A549 (cell line): Measurements from ENCODE around the gene NID2. TPM values are rescaled to one million over a fixed set of nuclear protein-coding genes. Genes with fewer than 3 reads are reported as not detected.

Experiments used
- ATAC-seq, 2 experiments: fragments of 200-7000 bp in 1 of 2; fragments of >200 bp in 1 of 2; cut with Nextera tagmentation in 1 of 2; cut with Tn5 transposase in 1 of 2; 3 replicates each; pipeline versions ENCODE4 v1.8.0 to v1.9.1; 2018 to 2020; ENCODE audit warnings: mild to moderate bottlenecking in 1 of 2, moderate library complexity in 1 of 2
- CTCF ChIA-PET: fragments of 300-600 bp; sonication (Branson Sonifier 250); formaldehyde crosslinking; extraction: SDS; loops from one replicate; lab custom pipeline; 2021; ENCODE audit warnings: antibody characterized with exemption, inconsistent platforms; lab: Yijun Ruan, JAX
- POLR2A ChIA-PET: fragments of 350-600 bp; formaldehyde crosslinking; extraction: SDS; loops from one replicate; lab custom pipeline; 2021; ENCODE audit warnings: antibody characterized with exemption, inconsistent platforms; lab: Yijun Ruan, JAX
- DNase-seq, 2 experiments: peaks; one replicate each; pipeline versions ENCODE4 v3.0.0 to v3.0.0-alpha.2; 2011 to 2016; ENCODE audit warnings: low read depth in 1 of 2, low spot score in 1 of 2
- FAIRE-seq: peaks from 2 replicates; lab custom pipeline; 2011; peaks lifted over from hg19 to GRCh38; lab: Jason Lieb, UNC
- H3K27ac ChIP-seq, 2 experiments: fragments of >200 bp; sonication (Bioruptor Twin); formaldehyde crosslinking; 3 replicates each; pipeline ENCODE4 v1.5.1; 2016 to 2017
- H3K4me1 ChIP-seq: fragments of >200 bp; sonication (Bioruptor Twin); formaldehyde crosslinking; 3 replicates; pipeline ENCODE4 v1.6.1; 2016
- H3K4me2 ChIP-seq: fragments of >200 bp; sonication (Bioruptor Twin); formaldehyde crosslinking; 3 replicates; pipeline ENCODE4 v1.6.1; 2016
- H3K4me3 ChIP-seq: fragments of >200 bp; sonication (Bioruptor Twin); formaldehyde crosslinking; 3 replicates; pipeline ENCODE4 v1.5.1; 2016
- H3K9me3 ChIP-seq: fragments of >200 bp; sonication (Bioruptor Twin); formaldehyde crosslinking; 3 replicates; pipeline ENCODE4 v1.6.1; 2016
- CBX2 ChIP-seq: fragments of 200-600 bp; sonication (generic); IDR thresholded peaks from 2 replicates; pipeline ENCODE4 v1.6.1; 2016; ENCODE audit warnings: low read depth, mild to moderate bottlenecking, borderline replicate concordance
- CBX8 ChIP-seq: fragments of 200-600 bp; sonication (generic); IDR thresholded peaks from 2 replicates; pipeline ENCODE4 v1.6.1; 2016
- CEBPB ChIP-seq, 2 experiments: fragments of >200 bp in 1 of 2; sonication (Bioruptor Twin) in 1 of 2; formaldehyde crosslinking in 1 of 2; IDR thresholded peaks; 2 replicates each; pipeline ENCODE4 v1.6.1; 2012 to 2016
- CHD2 ChIP-seq: fragments of 150-350 bp; IDR thresholded peaks from 2 replicates; pipeline ENCODE4 v1.6.1; 2014; ENCODE audit warnings: low read length; ENCODE audit not compliant: partially characterized antibody
- EHMT2 ChIP-seq: fragments of 200-600 bp; sonication (generic); IDR thresholded peaks from 2 replicates; pipeline ENCODE4 v1.6.1; 2016; ENCODE audit warnings: antibody characterized with exemption, low read depth, mild to moderate bottlenecking, moderate library complexity
- ESRRA ChIP-seq: fragments of 150-350 bp; IDR thresholded peaks from 2 replicates; pipeline ENCODE4 v1.6.1; 2014; ENCODE audit warnings: mild to moderate bottlenecking, low read length, borderline replicate concordance
- FOSL2 ChIP-seq, 2 experiments: fragments of 450-650 bp in 1 of 2; fragments of >200 bp in 1 of 2; sonication (Bioruptor Twin) in 1 of 2; formaldehyde crosslinking; IDR thresholded peaks; 2 replicates each; pipeline versions ENCODE4 v1.5.0 to v1.6.1; 2016 to 2020; ENCODE audit warnings: mild to moderate bottlenecking in 1 of 2, moderate library complexity in 1 of 2
- FOXS1 ChIP-seq: fragments of 250-450 bp; sonication (Bioruptor Pico); IDR thresholded peaks from 2 replicates; pipeline ENCODE4 v1.5.0; 2020; ENCODE audit warnings: mild to moderate bottlenecking, moderate library complexity
- GATA3 ChIP-seq: IDR thresholded peaks from 2 replicates; pipeline ENCODE4 v1.6.1; 2012; ENCODE audit warnings: borderline replicate concordance
- HEYL ChIP-seq: fragments of 250-450 bp; sonication (Bioruptor Pico); IDR thresholded peaks from 2 replicates; pipeline ENCODE4 v1.8.0; 2021; ENCODE audit warnings: mild to moderate bottlenecking, moderate library complexity
- KDM5A ChIP-seq: fragments of 200-600 bp; sonication (generic); IDR thresholded peaks from 2 replicates; pipeline ENCODE4 v1.6.1; 2016; ENCODE audit warnings: antibody characterized with exemption, mild to moderate bottlenecking
- NPAS2 ChIP-seq: fragments of 250-450 bp; sonication (Bioruptor Pico); IDR thresholded peaks from 2 replicates; pipeline ENCODE4 v1.8.0; 2022; ENCODE audit warnings: mild to moderate bottlenecking, moderate library complexity, borderline replicate concordance
- NR3C1 ChIP-seq: fragments of >200 bp; sonication (Bioruptor Twin); formaldehyde crosslinking; IDR thresholded peaks from 3 replicates; pipeline ENCODE4 v1.6.1; 2017
- PHF8 ChIP-seq: fragments of 200-600 bp; sonication (generic); IDR thresholded peaks from 2 replicates; pipeline ENCODE4 v1.6.1; 2016; ENCODE audit warnings: low read depth, mild to moderate bottlenecking, antibody characterized with exemption, moderate library complexity, borderline replicate concordance
- RAD21 ChIP-seq, 2 experiments: fragments of >200 bp in 1 of 2; sonication (Bioruptor Twin) in 1 of 2; formaldehyde crosslinking in 1 of 2; IDR thresholded peaks in 1 of 2; conservative IDR thresholded peaks in 1 of 2; 2 replicates in 1 of 2; 3 replicates in 1 of 2; pipeline ENCODE4 v1.6.1; 2012 to 2018; ENCODE audit warnings: inconsistent platforms in 1 of 2
- RCOR1 ChIP-seq: fragments of 150-350 bp; IDR thresholded peaks from 2 replicates; pipeline ENCODE4 v1.6.1; 2014; ENCODE audit warnings: antibody characterized with exemption, low read length, low read depth
- RFX5 ChIP-seq: fragments of 450-650 bp; IDR thresholded peaks from 2 replicates; pipeline ENCODE4 v1.7.1; 2014; ENCODE audit warnings: antibody characterized with exemption, mild to moderate bottlenecking, moderate library complexity
- SREBF2 ChIP-seq: fragments of 450-650 bp; IDR thresholded peaks from 2 replicates; pipeline ENCODE4 v1.6.1; 2014; ENCODE audit warnings: mild to moderate bottlenecking, moderate library complexity
- WGBS: methylation state at CpG from one replicate; pipeline ENCODE4 v1.1.6; 2017; ENCODE audit errors: missing lambda C conversion rate; 5-methylcytosine and 5-hydroxymethylcytosine counted together
- polyA plus RNA-seq, 4 experiments: library from polyadenylated mRNA; depleted of rRNA in 3 of 4; stranded (reverse); fragments of >200 nt; fragmentation: RNase III in 1 of 4; extraction: RNeasy Plus Mini Kit Qiagen cat#74134 plus additional on column Dnase treatment in 1 of 4; gene quantifications; 2 replicates in 3 of 4; 3 replicates in 1 of 4; pipeline ENCODE4 v1.2.3, GENCODE V29; 2011 to 2017
- TF ChIP-seq, protein P1 (sequence below): fragments of 150-350 bp; IDR thresholded peaks from 2 replicates; pipeline ENCODE4 v1.6.1; 2014; ENCODE audit warnings: low read depth, mild to moderate bottlenecking, low read length
- TF ChIP-seq, protein P2 (sequence below): fragments of >200 bp; sonication (Bioruptor Twin); formaldehyde crosslinking; IDR thresholded peaks from 3 replicates; pipeline ENCODE4 v1.5.1; 2016
- TF ChIP-seq, protein P3 (sequence below): fragments of >200 bp; sonication (Bioruptor Twin); formaldehyde crosslinking; IDR thresholded peaks from 3 replicates; pipeline ENCODE4 v1.6.1; 2016
- TF ChIP-seq, protein P4 (sequence below): fragments of 250-450 bp; sonication (Bioruptor Pico); IDR thresholded peaks from 2 replicates; pipeline ENCODE4 v1.5.0; 2020; ENCODE audit warnings: low read depth, mild to moderate bottlenecking, moderate library complexity
- TF ChIP-seq, protein P5 (sequence below): IDR thresholded peaks from 2 replicates; pipeline ENCODE4 v1.6.1; 2012

NID2 gene
- polyA plus RNA-seq, 2 of the 4 experiments (the other 2 are of a cell fraction), result 7.3 to 20.6 TPM

DNA sequence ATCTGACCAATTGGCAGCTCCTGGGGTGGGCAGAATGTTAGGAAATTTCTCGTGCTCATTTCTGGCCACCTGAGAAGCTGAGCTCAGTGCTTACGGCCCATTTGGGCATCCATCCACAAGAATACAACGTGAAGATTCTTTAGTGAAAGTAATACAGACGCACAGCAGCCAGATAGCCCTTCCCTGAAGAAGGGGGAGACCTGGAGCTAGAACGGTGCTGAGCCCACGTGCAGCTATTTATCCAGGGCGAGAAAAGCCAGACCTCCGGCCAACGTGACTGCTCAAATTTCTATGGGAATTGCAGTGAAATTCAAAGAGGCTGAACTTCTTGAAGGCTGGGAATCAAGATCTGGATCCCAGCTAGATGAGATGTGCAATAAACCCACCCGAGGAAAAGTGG is 20.7 kb downstream of the NID2 start:
- Histone ChIP-seq H3K27ac (no peak overlapping the region), H3K9me3 (no peaks in the 10 kb centered on the region), H3K4me3 (no peak overlapping the region)
- 75% methylated on average over 10 of the region's 10 CpGs for WGBS
- no peak for DNase-seq
- FAIRE-seq, result no peak
- TF ChIP-seq NPAS2 (CRISPR knock-in tag) (no peak), SREBF2 (no peak), ESRRA (no peak), FOXS1 (CRISPR knock-in tag) (no peak), CBX8 (no peak), GATA3 (no peak), CBX2 (no peak)
- TF ChIP-seq, protein P1, sequence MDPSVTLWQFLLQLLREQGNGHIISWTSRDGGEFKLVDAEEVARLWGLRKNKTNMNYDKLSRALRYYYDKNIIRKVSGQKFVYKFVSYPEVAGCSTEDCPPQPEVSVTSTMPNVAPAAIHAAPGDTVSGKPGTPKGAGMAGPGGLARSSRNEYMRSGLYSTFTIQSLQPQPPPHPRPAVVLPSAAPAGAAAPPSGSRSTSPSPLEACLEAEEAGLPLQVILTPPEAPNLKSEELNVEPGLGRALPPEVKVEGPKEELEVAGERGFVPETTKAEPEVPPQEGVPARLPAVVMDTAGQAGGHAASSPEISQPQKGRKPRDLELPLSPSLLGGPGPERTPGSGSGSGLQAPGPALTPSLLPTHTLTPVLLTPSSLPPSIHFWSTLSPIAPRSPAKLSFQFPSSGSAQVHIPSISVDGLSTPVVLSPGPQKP, result no peak
- TF ChIP-seq, all 56 proteins: peak for 0
- ChIA-PET POLR2A (no interaction called here), CTCF (interaction anchor here (0.8 to 8.1 kb wide), 3 partner anchors 23 to 85 kb away, joined by 3 to 68 read pairs (median 5); no protein-coding TSS in a partner anchor)
- H3K4me2 ChIP-seq, result no peak overlapping the region
- peaks cover 19% of the 10 kb centered on the region for H3K4me1 ChIP-seq
- no peak for ATAC-seq

DNA sequence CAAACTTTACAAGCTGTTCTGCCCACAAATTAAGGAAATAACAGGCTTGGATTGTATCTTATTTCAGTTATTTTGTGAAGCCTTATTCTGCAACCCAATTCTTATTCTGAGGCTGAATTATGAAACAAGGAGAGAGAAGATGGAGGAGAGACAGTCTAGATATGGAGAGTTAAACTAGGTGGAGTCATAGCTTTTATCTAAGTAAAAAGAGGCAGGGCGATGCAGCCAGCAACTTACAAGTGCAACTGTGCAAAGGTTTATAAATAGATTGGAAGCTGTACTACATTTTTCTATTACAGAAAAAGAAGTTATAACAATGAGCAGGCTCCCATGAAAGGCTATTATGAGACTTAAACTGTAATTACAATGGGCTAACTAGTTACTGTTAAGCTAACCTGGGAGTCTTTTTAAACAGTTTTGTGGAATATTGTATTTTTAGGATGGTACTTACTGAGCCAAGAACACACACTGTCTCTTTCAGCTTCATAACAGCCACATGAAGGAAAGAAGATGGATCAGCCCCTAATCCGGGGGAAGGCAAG is 22.4 kb downstream of the NID2 start:
- Histone ChIP-seq H3K4me2 (no peak overlapping the region), H3K9me3 (no peaks in the 10 kb centered on the region), H3K4me3 (no peak overlapping the region), H3K4me1 (peaks cover 19% of the 10 kb centered on the region), H3K27ac (no peak overlapping the region)
- no peak for ATAC-seq
- no peak for FAIRE-seq
- ChIA-PET POLR2A (no interaction called here), CTCF (interaction anchor here (0.5 to 8.1 kb wide), 6 partner anchors 24 to 119 kb away, joined by 3 to 68 read pairs (median 4); partner anchors contain the start of gene NID2)
- TF ChIP-seq FOSL2 (IDR thresholded peaks at IDR 0.05) (no peak), FOSL2 (CRISPR knock-in tag; IDR thresholded peaks at IDR 0.05) (no peak), RFX5 (no peak), CHD2 (no peak), RCOR1 (no peak), PHF8 (no peak), KDM5A (no peak)
- no peak for DNase-seq
- 48% methylated on average over 2 of the region's 2 CpGs for WGBS

DNA sequence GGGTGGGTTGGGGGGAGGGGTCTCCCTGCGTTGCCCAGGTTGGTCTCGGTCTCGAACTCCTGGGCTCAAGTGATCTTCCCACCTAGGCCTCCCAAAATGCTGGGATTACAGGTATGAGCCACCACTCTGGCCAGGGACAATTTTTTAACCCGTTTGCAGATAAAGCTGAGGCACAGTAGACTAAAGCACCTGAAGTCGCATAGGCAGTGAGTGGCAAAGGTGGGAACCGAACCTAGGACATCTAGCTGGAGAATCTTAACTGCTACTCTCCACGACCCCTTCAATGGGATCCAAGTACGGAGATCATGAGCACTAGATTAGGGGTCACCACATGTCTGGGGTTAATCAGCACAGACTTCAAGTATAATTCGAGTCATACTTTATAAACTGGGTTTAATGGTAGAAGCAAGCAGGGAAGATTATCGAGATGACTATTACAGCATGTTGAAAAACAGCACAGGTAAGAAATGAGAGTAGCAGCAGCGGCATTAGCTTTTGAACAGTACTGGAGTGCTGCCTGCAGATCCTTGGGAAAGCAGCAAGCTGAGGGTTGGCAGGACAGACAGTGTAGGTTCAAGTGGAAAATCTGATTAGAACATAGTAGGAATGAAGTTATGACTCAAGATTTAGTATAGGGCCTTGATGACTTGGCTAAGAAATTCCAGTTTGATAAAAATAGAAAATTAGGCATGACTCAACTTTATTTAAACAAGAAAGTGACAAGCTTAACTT is 23.9 kb downstream of the NID2 start:
- FAIRE-seq (no peak), ATAC-seq (peak; percentile 51 to 59; a peak in 3 of 6 replicates)
- POLR2A ChIA-PET, result interaction anchor here (0.7 kb wide), 1 partner anchor 428 kb away, joined by 8 read pairs; no protein-coding TSS in a partner anchor

DNA sequence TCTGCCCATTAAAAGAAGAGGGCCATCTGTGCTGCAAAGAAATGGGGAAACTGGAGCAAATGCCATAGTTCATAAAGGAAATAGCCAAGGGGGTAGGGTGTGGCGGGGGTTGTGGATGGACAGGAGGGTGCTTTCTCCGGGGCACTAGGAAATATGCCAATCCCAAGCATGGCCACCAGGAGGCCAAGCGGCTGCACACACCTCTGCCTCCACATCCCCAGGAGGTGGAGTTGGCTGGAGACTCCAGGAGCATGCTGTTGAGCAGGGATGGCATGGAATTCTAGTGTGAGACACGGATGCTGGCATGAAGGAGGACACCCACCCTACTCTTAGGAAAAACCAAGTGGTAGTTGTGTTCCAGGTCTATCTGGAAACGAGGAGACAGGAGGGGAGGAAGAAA is 25.2 kb downstream of the NID2 start:
- WGBS, result 15% methylated on average over 5 of the region's 5 CpGs
- Histone ChIP-seq H3K4me1 (peaks cover 19% of the 10 kb centered on the region), H3K4me2 (peak overlapping the region; percentile 35; the same call in 1 of the 3 replicates), H3K27ac (no peak overlapping the region), H3K9me3 (no peaks in the 10 kb centered on the region), H3K4me3 (no peak overlapping the region)
- FAIRE-seq (no peak), DNase-seq (peak; percentile 60 to 73), ATAC-seq (peak; percentile 86 to 98)
- ChIA-PET POLR2A (no interaction called here), CTCF (interaction anchor here (0.7 to 8.1 kb wide), 26 partner anchors 9 to 408 kb away, joined by 3 to 68 read pairs (median 4); partner anchors contain the start of gene NID2)
- TF ChIP-seq, protein P2, sequence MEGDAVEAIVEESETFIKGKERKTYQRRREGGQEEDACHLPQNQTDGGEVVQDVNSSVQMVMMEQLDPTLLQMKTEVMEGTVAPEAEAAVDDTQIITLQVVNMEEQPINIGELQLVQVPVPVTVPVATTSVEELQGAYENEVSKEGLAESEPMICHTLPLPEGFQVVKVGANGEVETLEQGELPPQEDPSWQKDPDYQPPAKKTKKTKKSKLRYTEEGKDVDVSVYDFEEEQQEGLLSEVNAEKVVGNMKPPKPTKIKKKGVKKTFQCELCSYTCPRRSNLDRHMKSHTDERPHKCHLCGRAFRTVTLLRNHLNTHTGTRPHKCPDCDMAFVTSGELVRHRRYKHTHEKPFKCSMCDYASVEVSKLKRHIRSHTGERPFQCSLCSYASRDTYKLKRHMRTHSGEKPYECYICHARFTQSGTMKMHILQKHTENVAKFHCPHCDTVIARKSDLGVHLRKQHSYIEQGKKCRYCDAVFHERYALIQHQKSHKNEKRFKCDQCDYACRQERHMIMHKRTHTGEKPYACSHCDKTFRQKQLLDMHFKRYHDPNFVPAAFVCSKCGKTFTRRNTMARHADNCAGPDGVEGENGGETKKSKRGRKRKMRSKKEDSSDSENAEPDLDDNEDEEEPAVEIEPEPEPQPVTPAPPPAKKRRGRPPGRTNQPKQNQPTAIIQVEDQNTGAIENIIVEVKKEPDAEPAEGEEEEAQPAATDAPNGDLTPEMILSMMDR, result peak; percentile 55
- TF ChIP-seq EHMT2, result no peak
- TF ChIP-seq HEYL, result no peak
- TF ChIP-seq, protein P3, sequence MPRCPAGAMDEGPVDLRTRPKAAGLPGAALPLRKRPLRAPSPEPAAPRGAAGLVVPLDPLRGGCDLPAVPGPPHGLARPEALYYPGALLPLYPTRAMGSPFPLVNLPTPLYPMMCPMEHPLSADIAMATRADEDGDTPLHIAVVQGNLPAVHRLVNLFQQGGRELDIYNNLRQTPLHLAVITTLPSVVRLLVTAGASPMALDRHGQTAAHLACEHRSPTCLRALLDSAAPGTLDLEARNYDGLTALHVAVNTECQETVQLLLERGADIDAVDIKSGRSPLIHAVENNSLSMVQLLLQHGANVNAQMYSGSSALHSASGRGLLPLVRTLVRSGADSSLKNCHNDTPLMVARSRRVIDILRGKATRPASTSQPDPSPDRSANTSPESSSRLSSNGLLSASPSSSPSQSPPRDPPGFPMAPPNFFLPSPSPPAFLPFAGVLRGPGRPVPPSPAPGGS, result no peak
- no peak for TF ChIP-seq NR3C1
- TF ChIP-seq, protein P4, sequence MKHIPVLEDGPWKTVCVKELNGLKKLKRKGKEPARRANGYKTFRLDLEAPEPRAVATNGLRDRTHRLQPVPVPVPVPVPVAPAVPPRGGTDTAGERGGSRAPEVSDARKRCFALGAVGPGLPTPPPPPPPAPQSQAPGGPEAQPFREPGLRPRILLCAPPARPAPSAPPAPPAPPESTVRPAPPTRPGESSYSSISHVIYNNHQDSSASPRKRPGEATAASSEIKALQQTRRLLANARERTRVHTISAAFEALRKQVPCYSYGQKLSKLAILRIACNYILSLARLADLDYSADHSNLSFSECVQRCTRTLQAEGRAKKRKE, result no peak
- TF ChIP-seq GATA3, result no peak
- TF ChIP-seq, protein P5, sequence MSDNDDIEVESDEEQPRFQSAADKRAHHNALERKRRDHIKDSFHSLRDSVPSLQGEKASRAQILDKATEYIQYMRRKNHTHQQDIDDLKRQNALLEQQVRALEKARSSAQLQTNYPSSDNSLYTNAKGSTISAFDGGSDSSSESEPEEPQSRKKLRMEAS, result peak; percentile 20; the same call in 1 of the 2 replicates
- TF ChIP-seq RAD21 (conservative IDR thresholded peaks at IDR 0.05 in 1 of 2, IDR thresholded peaks at IDR 0.05 in 1 of 2), result peak; percentile 64

More for the DNA sequence above, 23.9 kb downstream of the NID2 start:
- H3K4me3 ChIP-seq, result no peak overlapping the region
- DNase-seq, result peak in 1 of 2 experiments; percentile 20
- H3K4me1 ChIP-seq, result peaks cover 19% of the 10 kb centered on the region
- H3K27ac ChIP-seq, result 0 out of 6 replicates have a peak overlapping the region, but pooled peaks of 1 of the 2 experiments have one; percentile 5
- CTCF ChIA-PET, result interaction anchor here (0.7 to 8.1 kb wide), 14 partner anchors 9 to 1098 kb away, joined by 3 to 68 read pairs (median 3); partner anchors contain the start of gene NID2
- no peaks in the 10 kb centered on the region for H3K9me3 ChIP-seq
- WGBS, result 65% methylated on average over 11 of the region's 11 CpGs
- peak overlapping the region; percentile 33; the same call in 2 of the 3 replicates for H3K4me2 ChIP-seq
- TF ChIP-seq FOSL2 (IDR thresholded peaks at IDR 0.05) (0 out of 2 replicates have a peak, but pooled peaks have one; percentile 20), FOSL2 (CRISPR knock-in tag; IDR thresholded peaks at IDR 0.05) (peak; percentile 40; the same call in 1 of the 2 replicates), CEBPB (IDR thresholded peaks at IDR 0.05) (no peak)
- TF ChIP-seq, all 56 proteins: peak for 1
